Mesenchymal stem cell (in vitro differentiated cells and primary cell): ENCODE data around the gene MCCC2.

Source experiments
- DNase-seq: peaks from one replicate; pipeline ENCODE4 v3.0.0-alpha.2; 2013
- H2AFZ ChIP-seq: one replicate; pipeline ENCODE4 v1.6.1; 2013; ENCODE audit warnings: low read depth, mild to moderate bottlenecking, control low read depth, inconsistent platforms, low read length, moderate library complexity
- H2AK5ac ChIP-seq: 2 replicates; pipeline ENCODE4 v1.6.1; 2013; ENCODE audit warnings: low read length, moderate library complexity, mild to moderate bottlenecking, inconsistent platforms; ENCODE audit not compliant: severe bottlenecking
- H2BK120ac ChIP-seq: one replicate; pipeline ENCODE4 v1.6.1; 2013; ENCODE audit warnings: low read depth, mild to moderate bottlenecking, inconsistent platforms, low read length, moderate library complexity
- H2BK12ac ChIP-seq, 2 experiments: one replicate each; pipeline ENCODE4 v1.6.1; 2013; ENCODE audit warnings: inconsistent platforms in 2 of 2, low read length in 2 of 2, mild to moderate bottlenecking in 2 of 2, moderate library complexity in 2 of 2, control low read depth in 1 of 2
- H2BK15ac ChIP-seq: one replicate; pipeline ENCODE4 v1.6.1; 2013; ENCODE audit warnings: mild to moderate bottlenecking, low read depth, inconsistent platforms; ENCODE audit not compliant: poor library complexity, severe bottlenecking
- H2BK5ac ChIP-seq: 2 replicates; pipeline ENCODE4 v1.6.1; 2013; ENCODE audit warnings: low read depth, mild to moderate bottlenecking, low read length, control low read depth, inconsistent platforms; ENCODE audit not compliant: poor library complexity, severe bottlenecking
- H3K14ac ChIP-seq, 2 experiments: one replicate each; pipeline ENCODE4 v1.6.1; 2013; ENCODE audit warnings: inconsistent platforms in 2 of 2, low read length in 2 of 2, control low read depth in 1 of 2, mild to moderate bottlenecking in 1 of 2, moderate library complexity in 1 of 2
- H3K18ac ChIP-seq, 2 experiments: one replicate each; pipeline ENCODE4 v1.6.1; 2013; ENCODE audit warnings: inconsistent platforms in 2 of 2, low read length in 2 of 2, control low read depth in 1 of 2, low read depth in 1 of 2, mild to moderate bottlenecking in 1 of 2
- H3K23ac ChIP-seq, 2 experiments: one replicate each; pipeline ENCODE4 v1.6.1; 2013; ENCODE audit warnings: inconsistent platforms in 2 of 2, low read length in 2 of 2, mild to moderate bottlenecking in 2 of 2, moderate library complexity in 2 of 2, control low read depth in 1 of 2
- H3K27ac ChIP-seq: 2 replicates; pipeline ENCODE4 v1.5.1; 2013; ENCODE audit warnings: mild to moderate bottlenecking, moderate library complexity, low read length, control low read depth, inconsistent platforms; ENCODE audit not compliant: poor library complexity, severe bottlenecking
- H3K27me3 ChIP-seq, 2 experiments: 2 replicates each; pipeline versions ENCODE4 v1.6.1 to v1.7.0; 2013; ENCODE audit warnings: low read length in 2 of 2, mild to moderate bottlenecking in 2 of 2, moderate library complexity in 2 of 2, control low read depth in 1 of 2, inconsistent platforms in 1 of 2; ENCODE audit not compliant: control insufficient read depth in 1 of 2, insufficient read depth in 1 of 2
- H3K36me3 ChIP-seq, 2 experiments: 2 replicates each; pipeline versions ENCODE4 v1.6.1 to v1.7.0; 2013; ENCODE audit warnings: low read length in 2 of 2, control low read depth in 1 of 2, inconsistent platforms in 1 of 2, low read depth in 1 of 2, mild to moderate bottlenecking in 1 of 2; ENCODE audit not compliant: insufficient read depth in 2 of 2, control insufficient read depth in 1 of 2
- H3K4ac ChIP-seq, 2 experiments: one replicate each; pipeline ENCODE4 v1.6.1; 2013; ENCODE audit warnings: inconsistent platforms in 2 of 2, low read length in 2 of 2, mild to moderate bottlenecking in 2 of 2, moderate library complexity in 2 of 2, control low read depth in 1 of 2, low read depth in 1 of 2
- H3K4me1 ChIP-seq: 2 replicates; pipeline ENCODE4 v1.6.1; 2013; ENCODE audit warnings: low read depth, low read length, control low read depth; ENCODE audit not compliant: control insufficient read depth, insufficient read depth
- H3K4me2 ChIP-seq: 2 replicates; pipeline ENCODE4 v1.6.1; 2013; ENCODE audit warnings: low read length, mild to moderate bottlenecking, inconsistent platforms; ENCODE audit not compliant: poor library complexity, severe bottlenecking
- H3K4me3 ChIP-seq, 2 experiments: 2 replicates each; pipeline versions ENCODE4 v1.5.1 to v1.7.0; 2013; ENCODE audit warnings: low read length in 2 of 2, mild to moderate bottlenecking in 2 of 2, control low read depth in 1 of 2, low read depth in 1 of 2; ENCODE audit not compliant: insufficient read depth in 1 of 2
- H3K79me1 ChIP-seq: replicated peaks from 2 replicates; pipeline ENCODE4 v1.6.1; 2013; ENCODE audit warnings: mild to moderate bottlenecking, control low read depth, low read length, inconsistent platforms; ENCODE audit not compliant: poor library complexity, severe bottlenecking
- H3K9ac ChIP-seq: 2 replicates; pipeline ENCODE4 v1.7.0; 2013; ENCODE audit warnings: mild to moderate bottlenecking, low read length, moderate library complexity
- H3K9me3 ChIP-seq: 2 replicates; pipeline ENCODE4 v1.7.0; 2013; ENCODE audit warnings: mild to moderate bottlenecking, low read length; ENCODE audit not compliant: control insufficient read depth
- H4K8ac ChIP-seq: one replicate; pipeline ENCODE4 v1.6.1; 2013; ENCODE audit warnings: inconsistent platforms, mild to moderate bottlenecking, low read length, moderate library complexity
- H4K91ac ChIP-seq: one replicate; pipeline ENCODE4 v1.6.1; 2013; ENCODE audit warnings: mild to moderate bottlenecking, low read length, inconsistent platforms
- WGBS: methylation state at CpG from one replicate; pipeline ENCODE4 v1.1.7; 2013; ENCODE audit warnings: mixed read lengths; 5-methylcytosine and 5-hydroxymethylcytosine counted together

MCCC2 gene

GRCh38 chr5:71621741-71622140 lies 34.6 kb downstream of the MCCC2 start:
- no peak overlapping the region for H3K4ac ChIP-seq
- no peak overlapping the region for H2AFZ ChIP-seq
- no peak overlapping the region for H4K91ac ChIP-seq
- DNase-seq: no peak
- no peaks in the 10 kb centered on the region for H3K9me3 ChIP-seq
- no peak overlapping the region for H3K27ac ChIP-seq
- peaks cover 20% of the 10 kb centered on the region for H3K79me1 ChIP-seq
- H2BK5ac ChIP-seq: no peak overlapping the region
- no peak overlapping the region for H2BK12ac ChIP-seq
- no peak overlapping the region for H3K23ac ChIP-seq
- H2AK5ac ChIP-seq: no peak overlapping the region
- H2BK120ac ChIP-seq: no peak overlapping the region
- H3K4me1 ChIP-seq: no peaks in the 10 kb centered on the region
- no peak overlapping the region for H3K18ac ChIP-seq
- H2BK15ac ChIP-seq: no peak overlapping the region
- WGBS: 100% methylated on average over 2 of the region's 2 CpGs
- no peak overlapping the region for H4K8ac ChIP-seq
- H3K27me3 ChIP-seq: no peaks in the 10 kb centered on the region
- no peak overlapping the region for H3K9ac ChIP-seq
- no peak overlapping the region for H3K4me2 ChIP-seq
- H3K14ac ChIP-seq: no peak overlapping the region
- H3K36me3 ChIP-seq: peaks cover 9 to 24% of the 10 kb centered on the region in 2 experiments
- no peak overlapping the region for H3K4me3 ChIP-seq

DNA sequence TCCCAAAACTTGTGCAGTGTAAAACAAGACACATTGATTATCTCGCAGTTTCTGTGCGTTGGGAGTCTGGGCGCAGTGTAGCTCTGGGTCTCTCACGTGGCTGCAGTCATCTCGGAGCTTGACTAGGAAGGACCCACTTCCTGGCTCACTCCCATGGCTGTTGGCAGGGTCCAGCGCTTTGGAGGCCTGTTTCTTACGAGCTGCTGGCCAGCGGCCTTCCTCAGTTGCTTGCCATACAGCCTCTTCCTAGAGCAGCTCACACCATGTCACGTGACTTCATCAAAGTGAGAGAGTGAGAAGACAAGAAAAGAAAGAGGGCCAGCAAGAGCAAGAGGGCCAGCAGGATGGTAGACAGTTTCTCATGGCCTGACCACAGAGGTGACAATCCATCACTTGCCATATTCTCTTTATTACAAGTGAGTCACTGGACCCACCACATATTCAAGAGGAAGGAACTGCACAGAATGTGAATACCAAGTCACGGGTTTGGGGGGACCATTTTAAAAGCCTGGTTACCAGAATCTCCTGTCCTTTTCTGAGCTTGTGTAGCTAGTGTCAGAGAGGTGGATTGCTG lies 36.2 kb downstream of the MCCC2 start:
- H4K8ac ChIP-seq: no peak overlapping the region
- no peak overlapping the region for H3K9ac ChIP-seq
- no peak overlapping the region for H4K91ac ChIP-seq
- 97% methylated on average over 10 of the region's 10 CpGs for WGBS
- H3K4me3 ChIP-seq: no peak overlapping the region
- peaks cover 17% of the 10 kb centered on the region for H3K79me1 ChIP-seq
- no peak overlapping the region for H2BK5ac ChIP-seq
- no peak overlapping the region for H2BK12ac ChIP-seq
- H2BK15ac ChIP-seq: no peak overlapping the region
- no peak overlapping the region for H2AK5ac ChIP-seq
- H3K27ac ChIP-seq: no peak overlapping the region
- H3K27me3 ChIP-seq: no peaks in the 10 kb centered on the region
- H3K18ac ChIP-seq: no peak overlapping the region
- H3K36me3 ChIP-seq: peaks cover 9 to 20% of the 10 kb centered on the region in 2 experiments
- H3K23ac ChIP-seq: no peak overlapping the region
- no peak overlapping the region for H3K14ac ChIP-seq
- H2AFZ ChIP-seq: no peak overlapping the region
- no peaks in the 10 kb centered on the region for H3K4me1 ChIP-seq
- H3K4ac ChIP-seq: no peak overlapping the region
- H3K4me2 ChIP-seq: no peak overlapping the region
- DNase-seq: no peak
- H2BK120ac ChIP-seq: no peak overlapping the region
- H3K9me3 ChIP-seq: no peaks in the 10 kb centered on the region

DNA sequence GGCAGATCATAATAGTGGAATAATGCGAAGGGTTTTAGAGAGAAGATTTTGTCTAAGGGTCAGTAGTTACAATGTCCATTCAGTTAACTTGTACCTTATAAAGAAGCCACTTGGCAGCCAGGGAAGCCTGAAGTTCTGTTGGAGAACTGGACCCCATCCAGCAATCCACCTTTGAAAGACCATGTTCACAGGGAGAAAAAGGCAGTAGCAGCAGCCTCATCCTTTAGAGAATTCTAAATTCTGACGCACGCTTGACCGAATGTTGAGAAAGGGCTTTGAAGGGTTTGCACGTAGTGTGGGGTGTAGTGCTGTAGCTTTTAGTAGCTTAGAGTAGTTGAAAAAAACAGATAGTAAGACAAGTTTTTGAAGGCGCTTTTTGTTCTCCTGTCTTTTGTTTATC lies 42.8 kb downstream of the MCCC2 start:
- WGBS: 95% methylated on average over 4 of the region's 6 CpGs
- Histone ChIP-seq H3K27ac (no peak overlapping the region), H3K23ac (no peak overlapping the region), H3K9me3 (no peaks in the 10 kb centered on the region), H2AK5ac (no peak overlapping the region), H3K4me2 (no peak overlapping the region), H3K14ac (no peak overlapping the region), H3K4me1 (no peaks in the 10 kb centered on the region), H2BK12ac (no peak overlapping the region), H2AFZ (no peak overlapping the region), H4K8ac (no peak overlapping the region), H3K9ac (no peak overlapping the region), H3K18ac (no peak overlapping the region), H4K91ac (no peak overlapping the region), H2BK120ac (no peak overlapping the region), H3K36me3 (peaks cover 0 to 30% of the 10 kb centered on the region in 2 experiments), H2BK15ac (no peak overlapping the region), H3K4me3 (no peak overlapping the region), H3K4ac (no peak overlapping the region), H3K27me3 (no peaks in the 10 kb centered on the region), H2BK5ac (no peak overlapping the region), H3K79me1 (peaks cover 9% of the 10 kb centered on the region)
- no peak for DNase-seq

- Histone ChIP-seq H3K4ac (no peak overlapping the region), H2BK15ac (no peak overlapping the region), H3K18ac (no peak overlapping the region), H3K9me3 (no peaks in the 10 kb centered on the region), H3K4me2 (no peak overlapping the region), H3K36me3 (peaks cover 0 to 38% of the 10 kb centered on the region in 2 experiments), H3K4me1 (no peaks in the 10 kb centered on the region), H4K91ac (no peak overlapping the region), H4K8ac (no peak overlapping the region), H3K23ac (no peak overlapping the region), H3K79me1 (peaks cover 9% of the 10 kb centered on the region), H2AK5ac (no peak overlapping the region), H2BK5ac (no peak overlapping the region), H3K9ac (no peak overlapping the region), H3K27ac (no peak overlapping the region), H2BK120ac (no peak overlapping the region), H3K14ac (no peak overlapping the region), H3K4me3 (no peak overlapping the region), H2AFZ (no peak overlapping the region), H3K27me3 (no peaks in the 10 kb centered on the region), H2BK12ac (no peak overlapping the region)
- no peak for DNase-seq
- WGBS: 78% methylated on average over 4 of the region's 4 CpGs
These were observed 43.9 kb downstream of the MCCC2 start for GRCh38 chr5:71631070-71631469.
